ENCODE results near the gene ATP5F1A.

Gene ATP5F1A

GRCh38 chr18:46042571-46043123 is 55.4 kb downstream of the ATP5F1A start:
- DNase-seq, result no peak

- no peak for DNase-seq
Observed at GRCh38 chr18:46040747-46041104, 57.4 kb downstream of the ATP5F1A start.

GRCh38 chr18:46040033-46040746 is 57.9 kb downstream of the ATP5F1A start:
- no peak for DNase-seq

GRCh38 chr18:46037512-46038305 is 60.4 kb downstream of the ATP5F1A start:
- DNase-seq, result no peak

GRCh38 chr18:46035696-46036680 is 62.1 kb downstream of the ATP5F1A start:
- no peak for DNase-seq

- DNase-seq, result no peak
Observed at GRCh38 chr18:46034230-46034629, 63.9 kb downstream of the ATP5F1A start.

GRCh38 chr18:46031741-46032140 is 66.4 kb downstream of the ATP5F1A start:
- no peak for DNase-seq
